Urinary bladder (tissue), 4 donors: ENCODE data around the gene TSC22D4. TPM values are rescaled to one million over a fixed set of nuclear protein-coding genes. Genes with fewer than 3 reads are reported as not detected.

ENCODE experiments used
- DNase-seq: peaks from one replicate; pipeline ENCODE4 v3.0.0-alpha.2; 2015; ENCODE audit errors: extremely low spot score
- H3K27ac ChIP-seq: one replicate; pipeline ENCODE4 v1.5.1; 2013; ENCODE audit warnings: low read depth, mild to moderate bottlenecking, moderate library complexity
- H3K36me3 ChIP-seq: one replicate; pipeline ENCODE4 v1.6.1; 2013; ENCODE audit warnings: mild to moderate bottlenecking, moderate library complexity; ENCODE audit not compliant: insufficient read depth
- H3K4me1 ChIP-seq: one replicate; pipeline ENCODE4 v1.6.1; 2013; ENCODE audit warnings: mild to moderate bottlenecking, moderate library complexity; ENCODE audit not compliant: insufficient read depth
- H3K4me3 ChIP-seq: one replicate; pipeline ENCODE4 v1.5.1; 2013; ENCODE audit warnings: low read depth, low read length
- WGBS: extraction: QIAGEN DNeasy Blood & Tissue Kit; methylation state at CpG from one replicate; pipeline ENCODE4 v1.1.7; 2013; 5-methylcytosine and 5-hydroxymethylcytosine counted together
- polyA plus RNA-seq: library from polyadenylated mRNA; stranded (reverse); fragments of 200-250 nt; gene quantifications from one replicate; pipeline ENCODE4 v1.2.3, GENCODE V29; 2013
- total RNA-seq: library from RNA; depleted of rRNA; stranded (reverse); fragments of >200 nt; gene quantifications from one replicate; pipeline ENCODE4 v1.2.3, GENCODE V29; 2014
- donor health status: healthy with polysubstance abuse.
- donor health status: healthy.

TSC22D4 gene
- total and polyA plus RNA-seq, 2 donors, result 16.6 to 49.6 TPM

DNA sequence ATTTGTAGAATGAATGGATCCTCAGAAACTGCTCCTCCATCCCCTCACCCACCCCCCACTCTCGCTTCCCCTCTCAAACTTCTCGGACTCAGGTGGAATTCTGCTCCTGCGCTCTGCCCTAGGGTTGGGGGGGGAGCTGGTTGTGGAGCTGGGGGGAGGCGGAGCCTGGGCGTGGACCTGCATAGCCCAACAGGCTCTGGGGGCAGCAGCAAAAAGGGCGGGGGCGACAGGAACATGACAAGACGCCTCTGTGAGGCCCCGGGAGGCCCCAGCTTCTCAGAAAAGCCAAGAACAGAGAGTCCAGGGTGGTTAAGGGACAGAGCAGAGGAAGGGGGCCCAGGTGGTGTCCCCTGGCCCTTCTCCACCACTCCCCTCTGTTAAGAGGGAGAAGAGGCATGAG is 3.5 kb downstream of the TSC22D4 start:
- no peak overlapping the region for H3K4me3 ChIP-seq
- H3K4me1 ChIP-seq, result peaks cover 2% of the 10 kb centered on the region
- no peak for DNase-seq
- 36% methylated on average over 9 of the region's 9 CpGs for WGBS
- H3K27ac ChIP-seq, result no peak overlapping the region
- peaks cover 2% of the 10 kb centered on the region for H3K36me3 ChIP-seq

DNA sequence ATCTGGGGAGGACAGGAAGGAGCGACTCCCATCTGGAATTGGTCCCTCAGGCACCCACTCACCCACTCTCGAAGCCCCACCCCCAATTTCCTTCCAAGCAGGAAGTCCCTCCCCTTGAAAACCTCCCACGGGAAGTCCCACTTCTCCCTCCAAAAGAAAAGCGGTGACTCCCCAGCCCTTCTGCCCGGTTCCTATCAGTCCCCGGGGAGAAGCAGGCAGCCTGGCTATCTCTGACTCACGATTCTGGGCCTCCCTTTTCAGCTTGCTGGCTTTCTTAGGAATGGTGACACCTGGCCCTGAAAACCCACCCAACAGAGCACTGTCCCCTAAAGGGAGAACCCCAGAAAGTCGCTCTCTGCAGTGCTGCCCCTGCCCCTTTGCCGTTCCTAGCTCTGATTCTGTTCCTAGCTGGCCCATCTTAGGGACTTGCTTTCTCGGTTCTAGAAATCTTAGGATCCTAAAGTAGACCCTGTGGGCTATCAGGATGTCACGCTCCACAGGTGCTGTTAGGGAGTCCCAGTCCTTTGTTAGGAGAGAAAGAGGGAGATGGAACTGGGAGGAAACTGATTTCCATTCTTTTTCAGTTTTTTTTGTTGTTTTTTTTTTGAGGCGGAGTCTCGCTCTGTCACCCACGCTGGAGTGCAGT is 6.0 kb downstream of the TSC22D4 start:
- Histone ChIP-seq H3K36me3 (peaks cover 2% of the 10 kb centered on the region), H3K4me1 (peaks cover 2% of the 10 kb centered on the region), H3K27ac (peak overlapping the region; percentile 40), H3K4me3 (no peak overlapping the region)
- WGBS, result 58% methylated on average over 14 of the region's 14 CpGs
- no peak for DNase-seq

- DNase-seq, result no peak
- peaks cover 3% of the 10 kb centered on the region for H3K36me3 ChIP-seq
- H3K27ac ChIP-seq, result no peak overlapping the region
- no peaks in the 10 kb centered on the region for H3K4me1 ChIP-seq
- WGBS, result 70% methylated on average over 16 of the region's 16 CpGs
- H3K4me3 ChIP-seq, result no peak overlapping the region
These were observed 6.7 kb downstream of the TSC22D4 start for GRCh38 chr7:100472121-100472851.

- H3K4me1 ChIP-seq, result no peaks in the 10 kb centered on the region
- H3K36me3 ChIP-seq, result peaks cover 4% of the 10 kb centered on the region
- 51% methylated on average over 4 of the region's 4 CpGs for WGBS
- no peak overlapping the region for H3K4me3 ChIP-seq
- DNase-seq, result no peak
- no peak overlapping the region for H3K27ac ChIP-seq
These were observed 8.0 kb downstream of the TSC22D4 start for GRCh38 chr7:100471021-100471420.

GRCh38 chr7:100469227-100470044 is 9.6 kb downstream of the TSC22D4 start:
- WGBS, result 27% methylated on average over 13 of the region's 13 CpGs
- Histone ChIP-seq H3K4me1 (no peaks in the 10 kb centered on the region), H3K4me3 (no peak overlapping the region), H3K36me3 (peaks cover 4% of the 10 kb centered on the region), H3K27ac (no peak overlapping the region)
- no peak for DNase-seq

DNA sequence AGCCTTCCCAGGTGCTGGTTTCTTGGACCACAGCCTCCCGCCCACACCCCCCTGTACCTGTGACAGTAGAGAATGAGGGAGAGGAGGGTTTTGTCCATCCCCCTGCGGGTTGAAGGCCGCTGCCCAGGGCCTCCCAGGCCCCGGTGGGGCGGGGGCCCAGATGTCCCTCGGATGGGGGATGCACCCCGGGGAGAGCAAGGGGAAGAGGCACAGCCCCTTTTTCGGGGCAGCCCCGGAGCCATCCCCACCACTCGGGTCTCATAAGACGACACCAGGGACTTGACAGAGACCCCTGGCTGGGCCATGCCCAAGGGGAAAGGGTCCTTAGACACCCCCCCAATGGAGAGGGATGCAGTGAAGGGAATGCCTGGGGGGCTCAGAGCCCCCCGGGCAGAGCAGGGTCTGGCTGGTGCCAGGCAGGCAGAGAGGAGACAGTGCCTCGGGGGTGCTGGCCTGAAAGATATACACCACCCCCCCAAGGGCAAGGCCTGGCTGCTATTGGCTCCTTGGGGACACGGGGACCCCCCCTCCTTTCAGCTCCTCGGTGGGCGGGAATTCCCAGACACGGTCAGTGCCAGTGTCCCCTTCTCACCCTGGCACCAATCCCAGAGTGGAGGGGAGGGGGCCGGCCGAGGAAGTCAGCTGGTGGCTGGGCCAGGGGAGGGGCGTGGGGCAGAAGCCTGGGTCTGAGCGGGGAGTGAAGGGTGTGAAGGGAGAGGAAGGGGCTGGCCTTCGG is 11.2 kb downstream of the TSC22D4 start:
- H3K4me1 ChIP-seq, result no peaks in the 10 kb centered on the region
- DNase-seq, result no peak
- 60% methylated on average over 22 of the region's 22 CpGs for WGBS
- H3K36me3 ChIP-seq, result peaks cover 2% of the 10 kb centered on the region
- H3K4me3 ChIP-seq, result no peak overlapping the region
- no peak overlapping the region for H3K27ac ChIP-seq

GRCh38 chr7:100466653-100467605 is 12.1 kb downstream of the TSC22D4 start:
- H3K27ac ChIP-seq, result no peak overlapping the region
- peaks cover 2% of the 10 kb centered on the region for H3K36me3 ChIP-seq
- no peaks in the 10 kb centered on the region for H3K4me1 ChIP-seq
- no peak overlapping the region for H3K4me3 ChIP-seq
- WGBS, result 74% methylated on average over 32 of the region's 32 CpGs
- DNase-seq, result no peak

- no peak for DNase-seq
- WGBS, result 8% methylated on average over 17 of the region's 17 CpGs
- no peak overlapping the region for H3K4me3 ChIP-seq
- peaks cover 2% of the 10 kb centered on the region for H3K36me3 ChIP-seq
- H3K27ac ChIP-seq, result no peak overlapping the region
- H3K4me1 ChIP-seq, result no peaks in the 10 kb centered on the region
These were observed 13.2 kb downstream of the TSC22D4 start for GRCh38 chr7:100465702-100466311.

GRCh38 chr7:100465299-100465698 is 13.7 kb downstream of the TSC22D4 start:
- Histone ChIP-seq H3K27ac (no peak overlapping the region), H3K36me3 (peaks cover 2% of the 10 kb centered on the region), H3K4me1 (no peaks in the 10 kb centered on the region), H3K4me3 (no peak overlapping the region)
- DNase-seq, result no peak
- 74% methylated on average over 8 of the region's 8 CpGs for WGBS

- Histone ChIP-seq H3K27ac (no peak overlapping the region), H3K4me1 (no peaks in the 10 kb centered on the region), H3K4me3 (no peak overlapping the region), H3K36me3 (peaks cover 2% of the 10 kb centered on the region)
- no peak for DNase-seq
- 92% methylated on average over 2 of the region's 2 CpGs for WGBS
These were observed 14.2 kb downstream of the TSC22D4 start for GRCh38 chr7:100464791-100465190.

DNA sequence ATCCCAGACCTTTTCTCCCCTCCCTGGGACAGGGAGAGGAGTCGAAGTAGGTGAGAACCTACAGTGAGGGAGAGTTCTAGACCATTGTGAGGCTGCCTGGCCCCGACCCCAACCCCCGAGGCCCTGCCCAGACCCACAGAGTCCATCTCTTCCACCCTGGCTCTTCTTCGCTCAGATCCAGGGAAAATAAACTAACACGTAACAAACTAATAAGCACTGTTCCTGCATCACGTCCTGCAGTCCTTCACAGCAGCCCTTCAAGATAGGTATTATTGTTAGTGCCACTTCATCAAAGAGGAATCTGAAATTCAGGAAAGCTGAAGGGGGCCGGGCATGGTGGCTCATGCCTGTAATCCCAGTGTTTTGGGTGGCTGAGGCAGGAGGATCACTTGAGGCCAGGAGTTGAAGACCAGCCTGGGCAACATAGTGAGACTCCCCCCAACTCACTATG is 14.8 kb downstream of the TSC22D4 start, which contains the start of gene SPACDR:
Gene SPACDR, minus strand, starts transcription at position 51 of the 451 bp plus-strand sequence. CDS start 235 bp downstream, outside the sequence.
- H3K36me3 ChIP-seq, result peaks cover 2% of the 10 kb centered on the region
- 87% methylated on average over 7 of the region's 7 CpGs for WGBS
- no peak for DNase-seq
- no peaks in the 10 kb centered on the region for H3K4me1 ChIP-seq
- no peak within 1 kb of the TSS for H3K27ac ChIP-seq
- no peak within 1 kb of the TSS for H3K4me3 ChIP-seq

GRCh38 chr7:100457033-100457432 is 22.0 kb downstream of the TSC22D4 start:
- no peak for DNase-seq
- Histone ChIP-seq H3K36me3 (no peaks in the 10 kb centered on the region), H3K4me1 (no peaks in the 10 kb centered on the region), H3K4me3 (no peak overlapping the region), H3K27ac (no peak overlapping the region)
- WGBS, result 93% methylated on average over 6 of the region's 6 CpGs
